Hepatocyte (in vitro differentiated cells): ENCODE data around the gene FAM163A. TPM values are rescaled to one million over a fixed set of nuclear protein-coding genes. Genes with fewer than 3 reads are reported as not detected.

ENCODE experiments used
- DNase-seq: peaks from one replicate; pipeline ENCODE4 v3.0.0-alpha.2; 2016; ENCODE audit warnings: low spot score
- H2AFZ ChIP-seq: fragments of 200-600 bp; sonication (generic); 2 replicates; pipeline ENCODE4 v1.6.0; 2016; ENCODE audit warnings: antibody characterized with exemption, mild to moderate bottlenecking
- H3K27ac ChIP-seq: fragments of 200-600 bp; sonication (generic); 2 replicates; pipeline ENCODE4 v1.5.1; 2016; ENCODE audit warnings: mild to moderate bottlenecking
- H3K27me3 ChIP-seq: fragments of 200-600 bp; sonication (generic); 2 replicates; pipeline ENCODE4 v1.6.1; 2016
- H3K36me3 ChIP-seq: fragments of 200-600 bp; sonication (generic); replicated peaks from 2 replicates; pipeline ENCODE4 v1.5.1; 2016; ENCODE audit warnings: low read depth; ENCODE audit not compliant: insufficient read depth
- H3K4me1 ChIP-seq: fragments of 200-600 bp; sonication (generic); 2 replicates; pipeline ENCODE4 v1.5.1; 2016; ENCODE audit warnings: mild to moderate bottlenecking, moderate library complexity; ENCODE audit not compliant: insufficient read depth
- H3K4me2 ChIP-seq: fragments of 200-600 bp; sonication (generic); 2 replicates; pipeline ENCODE4 v1.6.0; 2016
- H3K4me3 ChIP-seq: fragments of 200-600 bp; sonication (generic); 2 replicates; pipeline ENCODE4 v1.5.1; 2016; ENCODE audit warnings: mild to moderate bottlenecking
- H3K79me2 ChIP-seq: fragments of 200-600 bp; sonication (generic); 2 replicates; pipeline ENCODE4 v1.6.0; 2017; ENCODE audit warnings: mild to moderate bottlenecking
- H3K9me2 ChIP-seq: fragments of 200-600 bp; sonication (generic); replicated peaks from 2 replicates; pipeline ENCODE4 v1.6.0; 2017; ENCODE audit warnings: mild to moderate bottlenecking; ENCODE audit not compliant: insufficient read depth
- H3K9me3 ChIP-seq: fragments of 200-600 bp; sonication (generic); 2 replicates; pipeline ENCODE4 v1.5.1; 2016; ENCODE audit warnings: low read depth, mild to moderate bottlenecking
- H4K20me1 ChIP-seq: fragments of 200-600 bp; sonication (generic); 2 replicates; pipeline ENCODE4 v1.6.0; 2016; ENCODE audit warnings: mild to moderate bottlenecking; ENCODE audit not compliant: insufficient read depth, poor library complexity, severe bottlenecking
- CTCF ChIP-seq: fragments of 200-600 bp; sonication (generic); IDR thresholded peaks from 2 replicates; pipeline ENCODE4 v1.5.1; 2016; ENCODE audit warnings: antibody characterized with exemption, mild to moderate bottlenecking; ENCODE audit not compliant: poor library complexity
- EZH2 ChIP-seq: fragments of 200-600 bp; sonication (generic); IDR thresholded peaks from 2 replicates; pipeline ENCODE4 v1.6.1; 2016; ENCODE audit warnings: antibody characterized with exemption, mild to moderate bottlenecking, borderline replicate concordance
- EZH2phosphoT487 ChIP-seq: fragments of 200-600 bp; sonication (generic); IDR thresholded peaks from one replicate; pipeline ENCODE4 v1.6.1; 2018; ENCODE audit warnings: antibody characterized with exemption, mild to moderate bottlenecking, low read depth, moderate library complexity; ENCODE audit not compliant: unreplicated experiment, severe bottlenecking
- WGBS: methylation state at CpG from one replicate; pipeline ENCODE4 v1.1.6; 2016; ENCODE audit warnings: low lambda C conversion rate; ENCODE audit errors: missing lambda C conversion rate; 5-methylcytosine and 5-hydroxymethylcytosine counted together
- polyA plus RNA-seq: library from polyadenylated mRNA; unstranded; fragments of >200 nt; fragmentation: Nextera tagmentation; extraction: Ambion mirVana; gene quantifications from 2 replicates; pipeline ENCODE4 v1.2.1, GENCODE V29; 2016
- total RNA-seq: library from RNA; depleted of rRNA; stranded (reverse); fragments of >200 nt; gene quantifications from 2 replicates; pipeline ENCODE4 v1.2.3, GENCODE V29; 2014

Gene FAM163A
- total and polyA plus RNA-seq, 2 experiments from 2014 or later, result 0.43 to 0.87 TPM

DNA sequence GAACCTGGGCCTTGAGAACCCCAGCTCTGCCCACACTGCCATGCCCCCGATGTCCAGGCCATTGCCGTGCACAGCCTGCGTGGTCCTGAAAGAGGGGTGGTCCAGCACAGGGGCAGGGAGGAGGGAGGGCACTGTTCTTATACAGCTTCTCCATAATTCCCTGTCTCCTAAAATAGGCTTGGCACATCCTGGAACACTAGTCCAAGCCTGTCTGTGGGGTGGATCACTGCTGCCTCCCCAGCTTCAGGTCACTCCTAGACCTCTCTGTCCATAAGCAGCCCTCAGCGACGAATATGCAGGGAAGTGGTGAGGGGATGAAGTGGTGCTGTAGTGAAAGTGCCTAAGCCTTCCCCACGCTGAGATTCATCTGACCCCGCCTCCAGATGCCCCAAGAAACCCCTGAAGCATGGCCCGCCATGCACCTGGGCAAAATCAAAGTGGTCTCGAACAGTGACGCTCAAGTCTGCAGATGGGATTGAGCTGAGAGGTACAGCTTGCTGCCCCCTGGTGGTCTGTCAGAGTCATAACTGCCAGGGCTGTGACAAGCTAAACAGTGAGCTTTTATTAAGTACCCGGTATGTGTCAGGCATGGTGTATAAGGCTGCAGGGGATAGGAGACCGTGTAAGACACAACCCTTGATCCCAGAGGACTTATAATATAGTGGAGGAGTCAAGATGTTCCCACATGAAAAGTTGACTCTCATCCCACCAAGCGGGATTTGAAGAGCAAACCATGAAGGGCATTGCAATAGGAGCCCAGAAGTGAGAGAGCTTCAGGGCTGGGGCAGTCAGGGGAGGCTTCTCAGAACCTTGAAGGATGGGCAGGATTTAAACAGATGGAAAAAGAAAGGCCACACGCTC, 66.6 kb downstream of the FAM163A start:
- WGBS, result 46% methylated on average over 14 of the region's 14 CpGs

GRCh38 chr1:179810367-179810715, 67.2 kb downstream of the FAM163A start:
- Histone ChIP-seq H3K36me3 (no peaks in the 10 kb centered on the region), H3K27me3 (no peaks in the 10 kb centered on the region), H3K9me3 (no peaks in the 10 kb centered on the region), H3K79me2 (no peaks in the 10 kb centered on the region), H3K4me2 (no peak overlapping the region), H4K20me1 (no peaks in the 10 kb centered on the region), H3K4me1 (peaks cover 13% of the 10 kb centered on the region), H3K4me3 (no peak overlapping the region), H3K9me2 (no peaks in the 10 kb centered on the region), H3K27ac (no peak overlapping the region), H2AFZ (no peak overlapping the region)
- 77% methylated on average over 7 of the region's 7 CpGs for WGBS
- TF ChIP-seq CTCF (no peak), EZH2 (no peak), EZH2phosphoT487 (no peak)
- no peak for DNase-seq

More for the DNA sequence above, 66.6 kb downstream of the FAM163A start:
- no peak overlapping the region for H3K4me3 ChIP-seq
- H3K79me2 ChIP-seq, result no peaks in the 10 kb centered on the region
- H3K27me3 ChIP-seq, result no peaks in the 10 kb centered on the region
- H3K4me2 ChIP-seq, result peak overlapping the region; percentile 59
- H2AFZ ChIP-seq, result no peak overlapping the region
- no peaks in the 10 kb centered on the region for H3K9me2 ChIP-seq
- H3K27ac ChIP-seq, result no peak overlapping the region
- H4K20me1 ChIP-seq, result no peaks in the 10 kb centered on the region
- DNase-seq, result peak; percentile 88
- H3K9me3 ChIP-seq, result no peaks in the 10 kb centered on the region
- TF ChIP-seq EZH2 (no peak), CTCF (peak; percentile 92), EZH2phosphoT487 (no peak)
- H3K36me3 ChIP-seq, result no peaks in the 10 kb centered on the region
- peaks cover 13% of the 10 kb centered on the region for H3K4me1 ChIP-seq

DNA sequence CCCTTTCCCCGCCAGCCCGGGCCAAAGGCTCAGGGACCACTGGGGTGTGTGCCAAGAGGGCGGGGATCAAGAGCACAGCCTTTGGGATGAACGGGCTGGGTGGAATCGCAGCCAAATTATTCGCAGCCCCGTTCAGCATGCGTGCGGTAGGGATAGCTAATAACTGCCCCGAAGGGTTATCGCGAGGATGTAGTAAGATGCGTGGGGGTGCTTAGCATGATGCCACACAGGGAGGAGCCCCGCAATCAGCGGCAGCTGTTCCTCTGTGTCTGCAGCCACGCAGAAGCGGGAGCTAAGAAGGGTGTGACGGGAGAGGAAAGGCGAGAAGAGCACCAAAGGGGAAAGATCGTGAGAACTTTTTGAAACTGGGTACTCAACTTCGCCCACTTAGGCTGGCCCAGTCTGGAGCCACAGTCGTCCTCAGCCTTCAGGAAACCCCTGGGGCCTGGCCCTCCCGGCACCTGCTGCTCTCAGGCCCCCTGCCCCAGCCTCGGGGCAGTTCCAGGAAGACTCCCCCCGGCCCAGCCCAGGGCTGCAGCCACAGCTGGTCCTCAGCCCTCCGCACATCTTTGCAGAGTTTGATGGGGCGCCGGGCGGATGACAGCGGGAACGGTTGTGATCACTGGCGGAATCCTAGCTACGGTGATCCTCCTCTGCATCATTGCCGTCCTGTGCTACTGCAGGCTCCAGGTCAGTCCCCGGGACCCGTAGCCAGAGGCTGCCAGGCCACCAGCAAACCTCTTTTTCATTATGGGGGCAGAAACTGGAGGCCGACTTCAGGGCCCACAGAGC, 69.6 kb downstream of the FAM163A start:
- no peaks in the 10 kb centered on the region for H3K9me3 ChIP-seq
- no peaks in the 10 kb centered on the region for H4K20me1 ChIP-seq
- DNase-seq, result no peak
- no peaks in the 10 kb centered on the region for H3K9me2 ChIP-seq
- no peak overlapping the region for H3K4me2 ChIP-seq
- H3K79me2 ChIP-seq, result no peaks in the 10 kb centered on the region
- H3K4me3 ChIP-seq, result no peak overlapping the region
- H3K27me3 ChIP-seq, result no peaks in the 10 kb centered on the region
- WGBS, result 89% methylated on average over 35 of the region's 37 CpGs
- H3K4me1 ChIP-seq, result peaks cover 7% of the 10 kb centered on the region
- H3K27ac ChIP-seq, result no peak overlapping the region
- TF ChIP-seq CTCF (no peak), EZH2phosphoT487 (no peak)
- no peaks in the 10 kb centered on the region for H3K36me3 ChIP-seq
- no peak overlapping the region for H2AFZ ChIP-seq
